Spleen (tissue), 11 donors: Measurements from ENCODE around the gene ARFGEF2. TPM values are rescaled to one million over a fixed set of nuclear protein-coding genes. Genes with fewer than 3 reads are reported as not detected.

Source experiments
- DNase-seq: peaks from one replicate; pipeline ENCODE4 v3.0.0-alpha.2; 2020
- H3K27ac ChIP-seq, 8 donors: fragments of 200-600 bp; sonication (generic) in 7 of 8; 1 replicate in 4 of 8; 2 replicates in 4 of 8; pipeline versions ENCODE4 v1.5.0 to v1.8.0; 2016 to 2021; ENCODE audit warnings: inconsistent platforms in 4 of 8, mild to moderate bottlenecking in 4 of 8, moderate library complexity in 1 of 8
- H3K27me3 ChIP-seq, 7 donors: fragments of 200-600 bp; sonication (generic) in 6 of 7; replicated peaks in 1 of 7; 1 replicate in 4 of 7; 2 replicates in 3 of 7; pipeline versions ENCODE4 v1.5.0 to v1.8.0; 2016 to 2021; ENCODE audit warnings: inconsistent platforms in 3 of 7, mild to moderate bottlenecking in 1 of 7
- H3K36me3 ChIP-seq, 6 donors: fragments of 200-600 bp; sonication (generic) in 5 of 6; 1 replicate in 4 of 6; 2 replicates in 2 of 6; pipeline versions ENCODE4 v1.5.0 to v1.8.0; 2016 to 2021; ENCODE audit warnings: inconsistent platforms in 2 of 6
- H3K4me1 ChIP-seq, 6 donors: fragments of 200-600 bp; sonication (generic) in 5 of 6; 1 replicate in 3 of 6; 2 replicates in 3 of 6; pipeline versions ENCODE4 v1.5.0 to v1.8.0; 2016 to 2021; ENCODE audit warnings: inconsistent platforms in 3 of 6
- H3K4me3 ChIP-seq, 8 donors: fragments of 200-600 bp; sonication (generic) in 7 of 8; 1 replicate in 4 of 8; 2 replicates in 4 of 8; pipeline versions ENCODE4 v1.5.0 to v1.8.0; 2016 to 2021; ENCODE audit warnings: inconsistent platforms in 4 of 8, mild to moderate bottlenecking in 4 of 8, moderate library complexity in 2 of 8
- H3K9me3 ChIP-seq, 8 donors: fragments of 200-600 bp; sonication (generic) in 7 of 8; 1 replicate in 4 of 8; 2 replicates in 4 of 8; pipeline versions ENCODE4 v1.5.0 to v1.8.0; 2016 to 2021; ENCODE audit warnings: inconsistent platforms in 4 of 8
- POLR2A ChIP-seq, 3 donors: fragments of 450-650 bp; IDR thresholded peaks; one replicate each; pipeline ENCODE4 v1.5.1; 2017; ENCODE audit warnings: antibody characterized with exemption in 3 of 3, mild to moderate bottlenecking in 1 of 3
- POLR2AphosphoS5 ChIP-seq, 3 donors: sonication (generic); formaldehyde crosslinking; IDR thresholded peaks; one replicate each; pipeline ENCODE4 v1.5.1; 2017; ENCODE audit warnings: antibody characterized with exemption in 3 of 3
- WGBS, 5 donors: extraction: QIAGEN DNeasy Blood & Tissue Kit in 3 of 5; methylation state at CpG; one replicate each; pipeline versions ENCODE4 v1.1.5 to v1.1.7; 2013 to 2018; 5-methylcytosine and 5-hydroxymethylcytosine counted together
- intact Hi-C: fragments of 100-400 bp; cut with DNase I; formaldehyde crosslinking; loops from one replicate; pipeline ENCODE4 v1.15.0; 2023; ENCODE audit warnings: low total_unique reads
- polyA plus RNA-seq, 3 donors: library from polyadenylated mRNA; stranded (reverse); fragments of 200-250 nt; gene quantifications; one replicate each; pipeline ENCODE4 v1.2.1, GENCODE V29; 2013
- total RNA-seq, 7 donors: library from RNA; depleted of rRNA in 3 of 7; stranded (reverse); fragments of >200 nt in 3 of 7; fragmentation: NEBNext Ultra II Directional in 4 of 7; extraction: Animal tissue kit (Norgen Biotek cat#: 25700) in 4 of 7; gene quantifications; one replicate each; pipeline versions ENCODE4 v1.1.0 to v1.2.1, GENCODE V29; 2016 to 2021
- TF ChIP-seq, protein P1 (sequence below), 11 experiments: fragments of 200-600 bp in 7 of 11; fragments of 450-650 bp in 4 of 11; sonication (generic) in 4 of 11; IDR thresholded peaks in 8 of 11; conservative IDR thresholded peaks in 3 of 11; 1 replicate in 7 of 11; 2 replicates in 4 of 11; pipeline versions ENCODE4 v1.4.0 to v1.8.0; 2016 to 2021; ENCODE audit warnings: antibody characterized with exemption in 11 of 11, inconsistent platforms in 4 of 11, mild to moderate bottlenecking in 1 of 11
- donor health status: healthy with polysubstance abuse.
- donor health status: DM: no; HTN: no; CAD: no; lungs with moderate emphysema.
- donor health status: DM: no; HTN: no; CAD: no.
- donor health status: Bipolar disorder and iron deficiency.
- donor health status: healthy.
- donor health status: DM: no; HTN: no; CAD: no.
- donor health status: DM: yes; HTN: yes; CAD: no.

Gene ARFGEF2
- total and polyA plus RNA-seq, 10 donors = 6.7 to 44.4 (median 40.8) TPM

DNA sequence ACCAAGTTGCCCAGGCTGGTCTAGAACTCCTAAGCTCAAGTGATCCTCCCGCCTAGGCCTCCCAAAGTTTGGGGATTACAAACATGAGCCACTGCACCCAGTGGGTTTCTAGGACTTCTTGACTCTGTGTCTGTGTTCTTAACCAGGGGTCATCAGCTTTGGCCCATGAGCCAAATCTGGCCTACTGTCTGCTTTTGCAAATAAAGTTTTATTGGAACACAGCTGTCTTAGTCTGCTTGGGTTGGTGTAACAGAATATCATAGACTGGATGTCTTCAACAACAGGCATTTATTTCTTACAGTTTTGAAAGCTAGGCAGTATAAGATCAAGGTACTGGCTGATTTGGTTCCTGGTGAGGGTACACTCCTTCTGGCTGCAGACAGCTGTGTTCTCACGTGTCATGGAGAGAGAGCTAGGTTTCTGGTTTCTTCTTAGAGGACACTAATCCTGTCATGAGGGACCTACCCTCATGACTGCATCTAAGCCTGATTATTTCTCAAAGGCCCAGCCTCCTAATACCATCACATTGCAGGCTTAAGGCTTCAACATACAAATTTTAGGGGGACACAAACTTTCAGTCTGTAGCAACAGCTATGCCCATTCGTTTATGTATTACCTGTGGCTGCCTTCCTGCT, 23.3 kb downstream of the ARFGEF2 start:
- TF ChIP-seq, protein P1, sequence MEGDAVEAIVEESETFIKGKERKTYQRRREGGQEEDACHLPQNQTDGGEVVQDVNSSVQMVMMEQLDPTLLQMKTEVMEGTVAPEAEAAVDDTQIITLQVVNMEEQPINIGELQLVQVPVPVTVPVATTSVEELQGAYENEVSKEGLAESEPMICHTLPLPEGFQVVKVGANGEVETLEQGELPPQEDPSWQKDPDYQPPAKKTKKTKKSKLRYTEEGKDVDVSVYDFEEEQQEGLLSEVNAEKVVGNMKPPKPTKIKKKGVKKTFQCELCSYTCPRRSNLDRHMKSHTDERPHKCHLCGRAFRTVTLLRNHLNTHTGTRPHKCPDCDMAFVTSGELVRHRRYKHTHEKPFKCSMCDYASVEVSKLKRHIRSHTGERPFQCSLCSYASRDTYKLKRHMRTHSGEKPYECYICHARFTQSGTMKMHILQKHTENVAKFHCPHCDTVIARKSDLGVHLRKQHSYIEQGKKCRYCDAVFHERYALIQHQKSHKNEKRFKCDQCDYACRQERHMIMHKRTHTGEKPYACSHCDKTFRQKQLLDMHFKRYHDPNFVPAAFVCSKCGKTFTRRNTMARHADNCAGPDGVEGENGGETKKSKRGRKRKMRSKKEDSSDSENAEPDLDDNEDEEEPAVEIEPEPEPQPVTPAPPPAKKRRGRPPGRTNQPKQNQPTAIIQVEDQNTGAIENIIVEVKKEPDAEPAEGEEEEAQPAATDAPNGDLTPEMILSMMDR (IDR thresholded peaks at IDR 0.05 in 8 of 11, conservative IDR thresholded peaks at IDR 0.05 in 3 of 11) = no peak
- TF ChIP-seq POLR2AphosphoS5 (IDR thresholded peaks at IDR 0.05) (no peak), POLR2A (IDR thresholded peaks at IDR 0.05) (no peak)
- H3K27me3 ChIP-seq = no peaks in the 10 kb centered on the region
- peaks cover 0 to 95% (median 60%) of the 10 kb centered on the region in 6 donors for H3K36me3 ChIP-seq
- WGBS, 5 donors = 91 to 97% (median 94%) methylated on average over 3 of the region's 3 CpGs
- H3K27ac ChIP-seq = no peak overlapping the region
- intact Hi-C loops = no loop called here
- peaks cover 0 to 17% (median 0%) of the 10 kb centered on the region in 6 donors for H3K4me1 ChIP-seq
- no peak for DNase-seq
- H3K4me3 ChIP-seq = no peak overlapping the region
- H3K9me3 ChIP-seq = no peaks in the 10 kb centered on the region

DNA sequence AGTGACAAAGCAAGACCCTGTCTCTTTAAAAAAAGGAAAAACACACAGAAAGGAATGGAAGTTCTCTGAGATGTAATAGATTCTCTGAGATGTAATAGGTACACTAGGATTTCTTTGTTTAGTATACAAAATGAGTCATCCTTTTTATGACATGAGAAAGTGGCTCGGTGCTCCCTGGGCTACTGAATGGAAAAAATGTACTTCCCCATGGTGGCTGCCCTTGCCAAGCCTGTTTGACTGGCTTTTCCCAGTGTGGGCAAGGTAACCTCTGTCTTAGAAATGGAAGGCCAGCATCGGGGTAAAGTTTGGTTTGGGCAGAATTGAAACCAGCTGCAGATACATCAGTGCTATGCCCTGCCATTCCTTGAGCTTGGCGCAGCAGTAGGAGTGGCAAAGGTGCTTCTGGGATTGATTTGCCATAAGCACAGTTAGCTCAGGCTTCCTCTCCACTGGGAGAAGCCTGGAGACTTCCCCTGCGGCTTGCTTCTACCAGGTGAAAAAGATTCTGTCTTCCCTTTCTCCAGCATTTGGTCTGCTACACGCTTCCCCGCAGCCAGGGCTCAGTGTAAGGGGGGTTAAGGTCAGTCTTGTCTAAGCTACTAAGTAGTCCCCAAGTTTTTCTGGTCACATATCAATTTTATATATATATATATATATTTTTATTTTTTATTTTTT, 24.5 kb downstream of the ARFGEF2 start:
- no peak overlapping the region for H3K4me3 ChIP-seq
- peaks cover 0 to 100% (median 66%) of the 10 kb centered on the region in 6 donors for H3K36me3 ChIP-seq
- H3K27me3 ChIP-seq = no peaks in the 10 kb centered on the region
- TF ChIP-seq POLR2A (IDR thresholded peaks at IDR 0.05) = no peak
- TF ChIP-seq, protein P1 (IDR thresholded peaks at IDR 0.05 in 8 of 11, conservative IDR thresholded peaks at IDR 0.05 in 3 of 11) = no peak
- TF ChIP-seq POLR2AphosphoS5 (IDR thresholded peaks at IDR 0.05) = no peak
- H3K27ac ChIP-seq = no peak overlapping the region
- H3K4me1 ChIP-seq = peaks cover 0 to 17% (median 0%) of the 10 kb centered on the region in 6 donors
- intact Hi-C loops = no loop called here
- H3K9me3 ChIP-seq = no peaks in the 10 kb centered on the region
- DNase-seq = no peak
- 87 to 95% (median 93%) methylated on average over 6 of the region's 6 CpGs for WGBS, 5 donors

DNA sequence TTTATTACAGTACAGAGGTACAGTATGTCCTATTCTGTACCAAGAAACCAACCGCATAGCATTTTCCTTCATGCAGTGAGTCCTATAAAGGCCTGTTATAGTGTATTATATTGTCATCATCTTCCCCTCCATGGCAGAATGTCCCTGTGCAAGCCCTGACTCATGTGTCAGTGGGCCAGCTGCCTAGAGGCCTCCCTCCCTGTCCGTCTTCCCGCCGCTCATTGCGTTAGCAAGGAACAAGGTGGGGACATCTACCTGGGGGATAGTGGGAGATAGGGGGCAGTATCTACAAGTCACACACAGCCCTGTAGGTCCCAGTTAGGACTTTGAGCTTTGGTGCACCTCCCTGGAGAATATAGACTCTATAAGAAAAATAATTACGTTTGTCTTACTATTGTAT, 27.1 kb downstream of the ARFGEF2 start:
- WGBS, 5 donors = 85 to 94% (median 89%) methylated on average over 6 of the region's 6 CpGs
- DNase-seq = no peak
- peaks cover 0 to 12% (median 3%) of the 10 kb centered on the region in 6 donors for H3K4me1 ChIP-seq
- intact Hi-C loops = no loop called here
- no peak overlapping the region for H3K27ac ChIP-seq
- TF ChIP-seq POLR2A (IDR thresholded peaks at IDR 0.05) = no peak
- TF ChIP-seq POLR2AphosphoS5 (IDR thresholded peaks at IDR 0.05) = no peak
- TF ChIP-seq, protein P1 (IDR thresholded peaks at IDR 0.05 in 8 of 11, conservative IDR thresholded peaks at IDR 0.05 in 3 of 11) = no peak
- no peaks in the 10 kb centered on the region for H3K9me3 ChIP-seq
- peaks cover 0 to 100% (median 72%) of the 10 kb centered on the region in 6 donors for H3K36me3 ChIP-seq
- no peak overlapping the region for H3K4me3 ChIP-seq
- no peaks in the 10 kb centered on the region for H3K27me3 ChIP-seq
